ENCODE results near the gene CD244.
"Not testable (repeated sequence)": the region's sequence is repeated elsewhere in the genome, so short reads cannot be mapped to it uniquely, and the experiment has no call there.

The CD244 gene

DNA sequence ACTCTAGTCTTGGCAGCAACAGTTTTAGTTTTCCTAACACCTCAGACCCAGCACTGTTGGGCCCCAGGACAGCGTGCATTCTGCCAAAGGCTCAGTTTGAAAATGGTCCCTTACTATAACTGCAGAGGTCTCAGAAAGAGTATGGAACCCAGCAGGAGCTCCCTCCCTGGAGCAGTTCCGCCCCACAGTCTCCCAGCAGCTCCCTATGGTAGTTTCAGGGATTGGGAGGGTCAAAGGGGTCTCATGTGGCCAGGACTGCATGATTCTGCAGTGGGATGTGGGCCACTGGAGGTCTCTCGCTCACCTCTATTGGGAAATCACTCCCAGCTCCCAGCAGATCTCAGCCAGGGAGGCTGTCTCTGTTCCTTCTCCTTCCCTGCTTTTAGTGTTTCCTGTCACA is 54.4 kb downstream of the CD244 start:
- no peak for DNase-seq

GRCh38 chr1:160807738-160808137 is 54.9 kb downstream of the CD244 start:
- DNase-seq, result no peak

DNA sequence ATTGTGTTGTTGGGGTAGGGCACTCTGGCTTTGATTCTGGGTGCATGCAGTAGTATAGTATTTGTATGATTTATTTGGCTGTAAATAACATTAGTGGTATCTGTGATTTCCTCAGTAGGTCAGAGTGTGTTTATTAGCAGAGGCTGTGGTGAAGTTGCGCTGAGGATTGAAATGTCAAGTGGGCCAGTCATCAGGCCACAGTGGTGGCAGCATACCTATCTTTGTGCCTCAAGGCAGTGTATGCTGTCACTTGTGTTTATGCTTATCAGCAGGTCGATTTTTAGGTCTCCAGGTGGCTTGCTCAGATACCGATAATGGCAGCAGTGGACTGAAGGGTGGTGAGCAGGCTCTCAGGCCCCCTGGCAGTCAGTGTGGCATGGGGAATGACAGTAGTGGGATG is 55.4 kb downstream of the CD244 start:
- DNase-seq, result no peak

DNA sequence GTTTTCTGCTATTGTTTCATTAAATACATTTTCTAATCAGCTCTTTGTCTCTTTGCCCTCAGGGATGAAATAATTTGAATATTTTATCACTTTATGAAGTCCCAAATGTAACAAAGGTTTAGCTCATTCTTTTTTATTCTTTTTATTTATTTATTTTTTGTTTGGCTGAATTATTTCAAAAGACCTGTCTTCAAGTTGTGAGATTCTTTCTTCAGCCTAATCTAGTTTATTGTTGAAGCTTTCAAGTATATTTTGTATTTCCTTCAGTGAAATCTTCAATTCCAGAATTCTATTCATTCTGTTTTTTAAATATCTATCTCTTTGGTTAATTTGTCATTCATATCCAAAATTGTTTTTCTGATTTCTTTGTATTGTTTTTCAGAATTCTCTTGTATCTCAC is 55.9 kb downstream of the CD244 start:
- no peak for DNase-seq

DNA sequence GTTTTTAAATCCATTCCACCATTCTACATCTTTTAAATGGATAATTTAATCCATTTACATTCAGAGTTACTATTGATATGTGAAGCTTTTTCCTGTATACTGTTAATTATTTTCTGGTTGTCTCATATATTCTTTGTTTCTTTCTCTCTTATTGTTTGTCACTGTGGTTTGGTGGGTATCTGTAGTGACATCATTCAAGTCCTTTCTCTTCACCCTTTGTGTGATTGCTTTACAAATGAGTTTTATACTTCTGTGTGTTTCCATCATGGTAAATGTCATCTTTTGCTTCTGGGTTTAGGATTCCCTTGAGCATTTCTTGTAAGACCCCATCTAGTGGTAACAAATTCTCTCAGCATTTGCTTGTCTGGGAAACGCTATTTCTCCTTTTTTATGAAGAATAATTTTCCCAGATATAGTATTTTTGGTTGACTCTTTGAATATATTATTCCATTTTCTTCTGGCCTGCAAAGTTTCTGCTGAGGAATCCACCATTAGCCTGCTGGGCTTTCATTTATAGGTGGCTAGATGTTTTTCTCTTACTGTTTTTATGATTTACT is 56.5 kb downstream of the CD244 start:
- DNase-seq, result no peak

DNA sequence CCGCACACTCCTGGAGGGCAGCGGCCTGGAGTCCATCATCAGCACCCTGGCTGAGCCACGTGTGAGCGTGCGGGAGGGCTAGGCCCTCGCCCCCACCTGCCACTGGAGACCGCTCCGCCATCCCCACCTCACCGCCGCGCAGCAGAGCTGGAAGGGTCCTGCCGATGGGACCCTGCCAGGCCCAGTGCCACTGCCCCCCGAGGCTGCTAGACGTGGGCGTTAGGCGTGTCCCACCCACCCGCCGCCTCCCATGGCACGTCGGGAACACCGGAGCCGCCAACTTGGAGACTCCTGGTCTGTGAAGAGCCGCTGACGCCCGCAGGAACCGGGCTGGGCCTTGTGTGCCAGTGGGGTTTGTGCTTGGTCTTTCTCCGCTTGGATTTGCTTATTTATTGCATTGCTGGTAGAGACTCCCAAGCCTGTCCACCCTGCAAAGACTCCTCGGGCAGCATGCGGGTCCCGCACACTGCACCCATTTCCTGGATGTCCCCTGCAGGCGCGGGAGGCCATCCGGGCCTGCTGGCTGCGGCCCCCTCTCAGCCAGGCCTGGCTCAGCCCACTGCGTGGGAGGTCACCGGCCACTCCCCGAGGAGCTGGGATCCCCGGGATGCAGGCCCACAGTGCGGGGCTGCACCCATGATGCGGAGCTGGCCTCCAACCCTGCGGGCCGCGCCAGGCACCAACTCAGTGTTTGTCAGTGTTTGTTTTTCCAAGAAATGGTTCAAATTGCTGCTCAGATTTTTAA is 60.7 kb downstream of the CD244 start:
- no peak for DNase-seq

GRCh38 chr1:160800645-160801408 is 61.9 kb downstream of the CD244 start:
- no peak for DNase-seq

DNA sequence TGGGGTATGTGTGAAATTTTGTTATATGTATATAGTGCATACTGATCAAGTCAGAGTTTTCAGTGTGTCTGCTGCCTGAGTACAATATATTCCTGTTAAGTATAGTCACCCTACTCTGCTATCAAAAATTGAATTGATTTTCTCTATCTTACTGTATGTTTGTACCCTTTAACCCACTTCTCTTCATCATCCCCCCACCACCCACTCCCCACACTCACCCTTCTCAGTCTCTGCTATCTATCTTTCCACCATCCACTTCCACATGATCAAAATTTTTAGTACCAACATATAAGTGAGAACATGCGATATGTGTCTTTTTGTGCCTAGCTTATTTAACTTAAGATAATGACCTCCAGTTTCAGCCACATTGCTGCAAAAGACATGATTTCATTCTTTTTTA is 62.5 kb downstream of the CD244 start:
- DNase-seq, result no peak

DNA sequence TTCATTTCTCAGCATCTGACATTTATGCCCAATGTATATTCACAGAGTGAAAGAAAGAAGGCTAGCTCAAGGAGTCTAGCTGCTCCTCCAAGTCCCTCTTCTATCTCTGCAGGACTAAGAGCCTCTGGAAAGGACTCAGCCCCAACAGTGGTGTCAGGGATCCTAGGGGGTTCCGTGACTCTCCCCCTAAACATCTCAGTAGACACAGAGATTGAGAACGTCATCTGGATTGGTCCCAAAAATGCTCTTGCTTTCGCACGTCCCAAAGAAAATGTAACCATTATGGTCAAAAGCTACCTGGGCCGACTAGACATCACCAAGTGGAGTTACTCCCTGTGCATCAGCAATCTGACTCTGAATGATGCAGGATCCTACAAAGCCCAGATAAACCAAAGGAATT is 63.0 kb downstream of the CD244 start:
- DNase-seq, result no peak

DNA sequence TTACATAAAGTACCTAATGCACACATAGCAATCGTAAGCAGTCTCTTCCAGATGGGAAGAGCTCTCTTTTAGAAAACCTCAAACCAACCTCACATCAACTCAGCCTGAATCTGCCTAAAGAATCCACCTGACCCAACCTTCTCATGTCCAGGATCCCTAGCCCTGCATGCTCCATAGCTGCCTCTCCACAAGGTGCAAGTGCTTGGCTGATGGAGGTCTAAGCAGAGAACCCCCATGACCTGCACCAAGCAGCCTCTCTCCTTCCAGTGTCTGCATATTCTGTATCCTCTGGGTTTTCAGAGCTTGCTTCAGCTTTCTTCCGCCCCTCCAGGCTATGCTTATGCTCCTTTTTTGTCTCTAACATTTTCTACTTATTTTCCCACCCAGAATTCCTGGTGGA is 64.2 kb downstream of the CD244 start:
- DNase-seq, result no peak

- no peak for DNase-seq
These were observed 64.8 kb downstream of the CD244 start for GRCh38 chr1:160797861-160798273.

DNA sequence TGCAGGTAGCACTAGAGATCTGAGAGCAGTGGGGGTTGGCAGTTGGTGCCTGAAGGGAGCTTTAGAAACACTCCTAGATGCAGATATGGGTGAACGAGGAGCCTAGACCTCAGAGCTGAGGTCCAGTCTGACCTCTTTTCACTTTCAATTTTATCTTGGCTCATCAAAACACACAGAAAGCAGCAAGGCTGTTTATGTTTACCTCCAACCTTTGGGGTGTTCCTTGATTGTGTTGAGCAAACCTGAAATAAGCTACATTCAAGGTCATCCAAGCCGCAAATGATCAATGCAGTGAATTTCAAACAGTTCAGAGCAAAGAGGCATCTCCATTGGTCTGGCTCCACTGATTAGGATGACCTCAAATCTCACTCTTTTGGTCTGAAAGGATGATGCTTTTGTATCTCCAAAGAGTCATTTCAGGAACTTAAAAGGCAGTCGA is 65.4 kb downstream of the CD244 start:
- DNase-seq, result no peak

- DNase-seq, result no peak
These were observed 66.7 kb downstream of the CD244 start, which contains the start of gene LY9 for GRCh38 chr1:160795951-160796383. TSS of gene LY9 (plus strand) at chr1:160796174. CDS start at chr1:160796188, 14 bp downstream.

DNA sequence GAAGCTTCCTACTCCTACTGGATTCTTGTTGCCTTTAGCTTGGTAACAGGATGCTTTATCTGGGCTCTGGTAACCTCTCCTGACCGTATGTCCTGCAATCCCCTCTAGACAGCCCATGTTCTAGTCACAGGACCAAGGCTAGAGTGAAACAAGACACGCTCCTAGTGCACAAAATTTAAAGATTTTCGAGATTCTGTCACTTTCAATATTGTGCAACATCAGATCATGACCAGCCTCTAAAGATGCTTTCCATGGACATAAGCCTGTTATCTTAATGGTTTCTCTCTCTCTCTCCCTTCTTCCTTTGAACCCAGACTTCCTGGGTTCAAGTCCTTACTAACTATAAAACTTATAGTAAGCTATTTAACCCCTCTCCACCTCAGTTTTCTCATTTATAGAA is 68.3 kb downstream of the CD244 start:
- no peak for DNase-seq

GRCh38 chr1:160789702-160790611 is 72.7 kb downstream of the CD244 start:
- DNase-seq, result peak; percentile 8

GRCh38 chr1:160789051-160789701 is 73.5 kb downstream of the CD244 start:
- peak; percentile 10 for DNase-seq

GRCh38 chr1:160782988-160783765 is 79.5 kb downstream of the CD244 start:
- DNase-seq, result not testable (repeated sequence)

GRCh38 chr1:160781914-160782689 is 80.6 kb downstream of the CD244 start:
- DNase-seq, result no peak

GRCh38 chr1:160781186-160781766 is 81.4 kb downstream of the CD244 start:
- DNase-seq, result peak; percentile 73

GRCh38 chr1:160780398-160780755 is 82.3 kb downstream of the CD244 start:
- DNase-seq, result peak; percentile 26
